ENCODE results near the gene FOCAD. TPM values are rescaled to one million over a fixed set of nuclear protein-coding genes. Genes with fewer than 3 reads are reported as not detected.

The FOCAD gene
- total RNA-seq, 1 donor: 45.6 TPM

DNA sequence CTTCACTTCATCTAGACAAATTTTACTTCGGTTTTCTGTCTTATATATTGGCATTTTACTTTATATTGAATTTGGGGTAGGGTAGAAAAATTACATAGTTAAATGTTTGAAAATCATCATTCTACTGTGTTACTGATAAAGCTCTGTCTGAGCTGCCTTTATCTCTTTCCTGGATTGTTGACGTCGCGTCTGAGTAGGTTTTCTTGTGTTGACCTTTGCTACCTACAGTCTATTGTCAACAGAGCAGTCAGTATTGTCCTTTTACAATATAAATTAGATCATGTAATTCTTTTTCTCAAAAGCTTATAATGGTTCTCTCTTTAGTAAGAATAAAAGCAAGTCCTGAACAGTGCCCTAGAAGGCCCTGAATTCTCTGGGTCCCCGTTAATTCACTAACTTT, 219.2 kb downstream of the FOCAD start:
- no peak overlapping the region for H3K27ac ChIP-seq (ENCODE audit: low read depth, low read length)
- no peaks in the 10 kb centered on the region for H3K79me2 ChIP-seq (ENCODE audit: insufficient read depth, low read length)
- no peak for DNase-seq (ENCODE audit: insufficient read length, low spot score, missing footprints)
- H3K4me1 ChIP-seq (ENCODE audit: insufficient read depth, low read length): peaks cover 7% of the 10 kb centered on the region
- H3K9me3 ChIP-seq (ENCODE audit: low read depth, low read length): no peaks in the 10 kb centered on the region
- H3K27me3 ChIP-seq (ENCODE audit: insufficient read depth, low read length): no peaks in the 10 kb centered on the region
- H4K20me1 ChIP-seq (ENCODE audit: insufficient read depth, low read length): no peaks in the 10 kb centered on the region
- no peaks in the 10 kb centered on the region for H3K36me3 ChIP-seq (ENCODE audit: insufficient read depth, low read length)
- H2AFZ ChIP-seq (ENCODE audit: low read length): no peak overlapping the region
- no peak overlapping the region for H3K4me3 ChIP-seq (ENCODE audit: insufficient read depth, low read length)
- TF ChIP-seq, protein P1, sequence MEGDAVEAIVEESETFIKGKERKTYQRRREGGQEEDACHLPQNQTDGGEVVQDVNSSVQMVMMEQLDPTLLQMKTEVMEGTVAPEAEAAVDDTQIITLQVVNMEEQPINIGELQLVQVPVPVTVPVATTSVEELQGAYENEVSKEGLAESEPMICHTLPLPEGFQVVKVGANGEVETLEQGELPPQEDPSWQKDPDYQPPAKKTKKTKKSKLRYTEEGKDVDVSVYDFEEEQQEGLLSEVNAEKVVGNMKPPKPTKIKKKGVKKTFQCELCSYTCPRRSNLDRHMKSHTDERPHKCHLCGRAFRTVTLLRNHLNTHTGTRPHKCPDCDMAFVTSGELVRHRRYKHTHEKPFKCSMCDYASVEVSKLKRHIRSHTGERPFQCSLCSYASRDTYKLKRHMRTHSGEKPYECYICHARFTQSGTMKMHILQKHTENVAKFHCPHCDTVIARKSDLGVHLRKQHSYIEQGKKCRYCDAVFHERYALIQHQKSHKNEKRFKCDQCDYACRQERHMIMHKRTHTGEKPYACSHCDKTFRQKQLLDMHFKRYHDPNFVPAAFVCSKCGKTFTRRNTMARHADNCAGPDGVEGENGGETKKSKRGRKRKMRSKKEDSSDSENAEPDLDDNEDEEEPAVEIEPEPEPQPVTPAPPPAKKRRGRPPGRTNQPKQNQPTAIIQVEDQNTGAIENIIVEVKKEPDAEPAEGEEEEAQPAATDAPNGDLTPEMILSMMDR (IDR thresholded peaks at IDR 0.05; ENCODE audit: extremely low read depth, low read depth, low read length): no peak
- no peak overlapping the region for H3K4me2 ChIP-seq (ENCODE audit: insufficient read depth, low read length)

DNA sequence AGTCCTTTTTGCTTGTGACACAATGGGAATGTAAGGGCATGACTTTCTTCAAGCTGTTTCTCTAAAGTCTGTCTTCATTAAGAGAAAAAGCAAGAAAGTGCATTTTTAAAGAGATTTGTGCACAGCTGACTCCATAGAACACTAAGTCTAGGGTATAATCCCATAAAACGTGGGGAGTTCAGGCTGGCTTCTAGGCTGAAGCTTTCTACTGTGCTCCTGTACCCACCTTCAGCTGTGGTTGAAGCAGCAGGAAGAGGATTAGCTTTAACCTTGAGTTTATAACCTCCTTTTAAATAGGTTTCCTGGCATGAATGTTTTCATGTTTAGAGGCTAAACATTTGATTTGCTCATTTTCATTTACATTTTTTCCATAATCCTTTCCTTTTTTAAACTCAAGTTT, 220.9 kb downstream of the FOCAD start:
- TF ChIP-seq, protein P1 (IDR thresholded peaks at IDR 0.05; ENCODE audit: extremely low read depth, low read depth, low read length): no peak
- H3K4me3 ChIP-seq (ENCODE audit: insufficient read depth, low read length): no peak overlapping the region
- no peaks in the 10 kb centered on the region for H4K20me1 ChIP-seq (ENCODE audit: insufficient read depth, low read length)
- no peaks in the 10 kb centered on the region for H3K9me3 ChIP-seq (ENCODE audit: low read depth, low read length)
- no peak for DNase-seq (ENCODE audit: insufficient read length, low spot score, missing footprints)
- H3K27me3 ChIP-seq (ENCODE audit: insufficient read depth, low read length): no peaks in the 10 kb centered on the region
- no peak overlapping the region for H3K27ac ChIP-seq (ENCODE audit: low read depth, low read length)
- no peak overlapping the region for H3K4me2 ChIP-seq (ENCODE audit: insufficient read depth, low read length)
- H3K79me2 ChIP-seq (ENCODE audit: insufficient read depth, low read length): no peaks in the 10 kb centered on the region
- peaks cover 7% of the 10 kb centered on the region for H3K4me1 ChIP-seq (ENCODE audit: insufficient read depth, low read length)
- H3K36me3 ChIP-seq (ENCODE audit: insufficient read depth, low read length): no peaks in the 10 kb centered on the region
- H2AFZ ChIP-seq (ENCODE audit: low read length): no peak overlapping the region

DNA sequence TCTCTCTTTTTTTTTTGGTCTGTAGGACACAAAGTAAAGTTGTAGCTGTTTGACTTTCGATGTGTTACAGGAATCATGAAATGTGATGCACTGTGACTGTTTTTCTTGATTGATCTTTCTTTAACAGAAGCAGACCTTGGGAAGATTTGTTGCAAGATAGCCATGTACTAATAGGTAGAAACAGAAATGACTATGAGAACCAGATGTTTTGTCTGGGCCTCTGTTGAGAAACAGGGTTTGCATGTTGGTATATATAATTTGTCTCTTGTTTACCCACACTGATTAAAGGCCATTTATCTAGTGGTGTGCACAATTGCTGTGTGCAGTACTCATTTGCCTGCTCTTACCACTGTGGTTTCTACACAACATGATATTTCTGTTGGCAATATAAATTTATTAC, 222.3 kb downstream of the FOCAD start:
- Histone ChIP-seq H3K4me1 (ENCODE audit: insufficient read depth, low read length) (peaks cover 7% of the 10 kb centered on the region), H3K4me3 (ENCODE audit: insufficient read depth, low read length) (no peak overlapping the region), H3K27me3 (ENCODE audit: insufficient read depth, low read length) (no peaks in the 10 kb centered on the region), H3K9me3 (ENCODE audit: low read depth, low read length) (no peaks in the 10 kb centered on the region), H3K36me3 (ENCODE audit: insufficient read depth, low read length) (no peaks in the 10 kb centered on the region), H3K79me2 (ENCODE audit: insufficient read depth, low read length) (no peaks in the 10 kb centered on the region), H3K27ac (ENCODE audit: low read depth, low read length) (no peak overlapping the region), H4K20me1 (ENCODE audit: insufficient read depth, low read length) (no peaks in the 10 kb centered on the region), H3K4me2 (ENCODE audit: insufficient read depth, low read length) (no peak overlapping the region), H2AFZ (ENCODE audit: low read length) (no peak overlapping the region)
- no peak for DNase-seq (ENCODE audit: insufficient read length, low spot score, missing footprints)
- TF ChIP-seq, protein P1 (IDR thresholded peaks at IDR 0.05; ENCODE audit: extremely low read depth, low read depth, low read length): no peak

DNA sequence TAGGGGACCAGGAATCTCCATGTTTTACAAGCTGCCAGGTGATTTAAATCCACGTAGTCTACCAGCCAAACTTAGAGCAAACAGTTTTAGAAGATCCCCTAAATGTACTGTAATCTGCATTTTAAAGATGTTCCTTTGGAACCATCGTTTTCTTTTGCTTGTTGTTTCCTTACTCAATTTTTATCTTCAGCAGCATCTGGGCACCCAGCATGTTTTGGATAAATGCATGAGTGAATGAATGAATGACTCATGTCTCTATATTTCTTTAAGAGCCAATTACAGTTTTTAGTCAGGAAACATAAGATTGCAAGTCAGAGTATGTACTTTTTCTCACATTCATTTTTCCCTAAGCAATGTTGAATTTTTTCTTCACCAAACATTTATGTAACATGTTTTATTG, 224.4 kb downstream of the FOCAD start:
- no peaks in the 10 kb centered on the region for H3K79me2 ChIP-seq (ENCODE audit: insufficient read depth, low read length)
- H3K27ac ChIP-seq (ENCODE audit: low read depth, low read length): no peak overlapping the region
- H3K4me2 ChIP-seq (ENCODE audit: insufficient read depth, low read length): no peak overlapping the region
- H4K20me1 ChIP-seq (ENCODE audit: insufficient read depth, low read length): no peaks in the 10 kb centered on the region
- peaks cover 7% of the 10 kb centered on the region for H3K4me1 ChIP-seq (ENCODE audit: insufficient read depth, low read length)
- no peaks in the 10 kb centered on the region for H3K27me3 ChIP-seq (ENCODE audit: insufficient read depth, low read length)
- H3K36me3 ChIP-seq (ENCODE audit: insufficient read depth, low read length): no peaks in the 10 kb centered on the region
- no peak overlapping the region for H2AFZ ChIP-seq (ENCODE audit: low read length)
- no peaks in the 10 kb centered on the region for H3K9me3 ChIP-seq (ENCODE audit: low read depth, low read length)
- no peak overlapping the region for H3K4me3 ChIP-seq (ENCODE audit: insufficient read depth, low read length)
- DNase-seq (ENCODE audit: insufficient read length, low spot score, missing footprints): no peak
- TF ChIP-seq, protein P1 (IDR thresholded peaks at IDR 0.05; ENCODE audit: extremely low read depth, low read depth, low read length): no peak
